Cardiac fibroblast (primary cell): ENCODE data around the gene TTC23.

Experiments used
- DNase-seq, 2 donors: peaks; one replicate each; pipeline versions ENCODE4 v3.0.0 to v3.0.0-alpha.2; 2010; ENCODE audit warnings: low read depth in 2 of 2
- H3K4me3 ChIP-seq, 2 donors: replicated peaks in 1 of 2; 1 replicate in 1 of 2; 2 replicates in 1 of 2; pipeline ENCODE4 v1.5.1; 2011; ENCODE audit warnings: low read depth in 2 of 2, low read length in 2 of 2, mild to moderate bottlenecking in 2 of 2, moderate library complexity in 1 of 2
- CTCF ChIP-seq: IDR thresholded peaks from one replicate; pipeline ENCODE4 v1.5.1; 2011; ENCODE audit warnings: low read depth, mild to moderate bottlenecking, low read length, inconsistent platforms

The TTC23 gene

GRCh38 chr15:99163271-99164062 lies 85.9 kb downstream of the TTC23 start:
- no peak for TF ChIP-seq CTCF
- no peak overlapping the region for H3K4me3 ChIP-seq
- no peak for DNase-seq

GRCh38 chr15:99158626-99159412 lies 90.6 kb downstream of the TTC23 start:
- DNase-seq: no peak
- TF ChIP-seq CTCF: no peak
- no peak overlapping the region for H3K4me3 ChIP-seq

- DNase-seq: peak; percentile 4 to 13
- H3K4me3 ChIP-seq: no peak overlapping the region
- no peak for TF ChIP-seq CTCF
These were observed 91.9 kb downstream of the TTC23 start for GRCh38 chr15:99157456-99157855.

- H3K4me3 ChIP-seq: no peak overlapping the region
- DNase-seq: peak; percentile 14 to 28
- TF ChIP-seq CTCF: no peak
These were observed 93.4 kb downstream of the TTC23 start for GRCh38 chr15:99155961-99156443.

- DNase-seq: peak; percentile 12 to 27
- H3K4me3 ChIP-seq: no peak overlapping the region
These were observed 95.1 kb downstream of the TTC23 start for GRCh38 chr15:99154271-99154670.

GRCh38 chr15:99153026-99153535 lies 96.3 kb downstream of the TTC23 start:
- TF ChIP-seq CTCF: no peak
- H3K4me3 ChIP-seq: no peak overlapping the region
- DNase-seq: no peak

More at GRCh38 chr15:99154271-99154670, 95.1 kb downstream of the TTC23 start:
- no peak for TF ChIP-seq CTCF
